Measurements from ENCODE around the gene PKNOX2. TPM values are rescaled to one million over a fixed set of nuclear protein-coding genes. Genes with fewer than 3 reads are reported as not detected.

Gene PKNOX2
- total RNA-seq, 3 donors from 2014 or later (not counting 1 experiment from before 2014, with no cell fraction given), result not detected

GRCh38 chr11:125359130-125359529 lies 194.6 kb downstream of the PKNOX2 start:
- WGBS (ENCODE audit: insufficient coverage), result 89% methylated on average over 9 of the region's 9 CpGs
- peaks cover 0 to 7% of the 10 kb centered on the region in 2 donors for H3K4me1 Mint-ChIP-seq
- H3K36me3 Mint-ChIP-seq, result no peaks in the 10 kb centered on the region
- DNase-seq (no peak), ATAC-seq (no peak)
- no peak overlapping the region for H3K4me3 Mint-ChIP-seq
- Histone ChIP-seq H3K4me3 (ENCODE audit: low read length) (no peak overlapping the region), H3K27ac (ENCODE audit: low read length) (no peak overlapping the region), H3K9me3 (ENCODE audit: control insufficient read depth, insufficient read depth, low read length) (no peaks in the 10 kb centered on the region), H3K4me1 (ENCODE audit: control insufficient read depth, insufficient read depth, low read length) (no peaks in the 10 kb centered on the region), H3K36me3 (ENCODE audit: control insufficient read depth, insufficient read depth, low read length) (no peaks in the 10 kb centered on the region), H3K27me3 (ENCODE audit: control insufficient read depth, insufficient read depth, low read length) (no peaks in the 10 kb centered on the region)
- no peaks in the 10 kb centered on the region for H3K9me3 Mint-ChIP-seq
- TF ChIP-seq CTCF (IDR thresholded peaks at IDR 0.05), result no peak
- no peaks in the 10 kb centered on the region for H3K27me3 Mint-ChIP-seq (ENCODE audit: low read depth in 2 of 2)
- no peak overlapping the region for H3K27ac Mint-ChIP-seq
- intact Hi-C loops (cut with micrococcal nuclease), result no loop called here

- Mint-ChIP-seq H3K27me3 (ENCODE audit: low read depth in 2 of 2) (peaks cover 5 to 6% of the 10 kb centered on the region in 2 donors), H3K4me3 (no peak overlapping the region), H3K9me3 (no peaks in the 10 kb centered on the region), H3K27ac (no peak overlapping the region), H3K36me3 (no peaks in the 10 kb centered on the region), H3K4me1 (peaks cover 0 to 7% of the 10 kb centered on the region in 2 donors)
- Histone ChIP-seq H3K9me3 (ENCODE audit: control insufficient read depth, insufficient read depth, low read length) (no peaks in the 10 kb centered on the region), H3K27ac (ENCODE audit: low read length) (no peak overlapping the region), H3K4me1 (ENCODE audit: control insufficient read depth, insufficient read depth, low read length) (no peaks in the 10 kb centered on the region), H3K4me3 (ENCODE audit: low read length) (no peak overlapping the region), H3K36me3 (ENCODE audit: control insufficient read depth, insufficient read depth, low read length) (no peaks in the 10 kb centered on the region), H3K27me3 (ENCODE audit: control insufficient read depth, insufficient read depth, low read length) (no peaks in the 10 kb centered on the region)
- no peak for TF ChIP-seq CTCF (IDR thresholded peaks at IDR 0.05)
- ATAC-seq (no peak), DNase-seq (no peak)
- intact Hi-C loops (cut with micrococcal nuclease), result no loop called here
- 87% methylated on average over 7 of the region's 7 CpGs for WGBS (ENCODE audit: insufficient coverage)
Observed at GRCh38 chr11:125360066-125360465, 195.5 kb downstream of the PKNOX2 start.

GRCh38 chr11:125364121-125364826 lies 199.7 kb downstream of the PKNOX2 start:
- H3K4me3 ChIP-seq (ENCODE audit: low read length), result no peak overlapping the region
- DNase-seq (no peak), ATAC-seq (no peak)
- no peaks in the 10 kb centered on the region for H3K9me3 ChIP-seq (ENCODE audit: control insufficient read depth, insufficient read depth, low read length)
- no peaks in the 10 kb centered on the region for H3K4me1 ChIP-seq (ENCODE audit: control insufficient read depth, insufficient read depth, low read length)
- Mint-ChIP-seq H3K9me3 (no peaks in the 10 kb centered on the region), H3K36me3 (no peaks in the 10 kb centered on the region), H3K4me3 (no peak overlapping the region), H3K27ac (no peak overlapping the region), H3K27me3 (ENCODE audit: low read depth in 2 of 2) (peaks cover 12 to 18% of the 10 kb centered on the region in 2 donors), H3K4me1 (no peaks in the 10 kb centered on the region)
- intact Hi-C loops (cut with micrococcal nuclease), result no loop called here
- TF ChIP-seq CTCF (IDR thresholded peaks at IDR 0.05), result no peak
- H3K27me3 ChIP-seq (ENCODE audit: control insufficient read depth, insufficient read depth, low read length), result no peaks in the 10 kb centered on the region
- H3K36me3 ChIP-seq (ENCODE audit: control insufficient read depth, insufficient read depth, low read length), result no peaks in the 10 kb centered on the region
- WGBS (ENCODE audit: insufficient coverage), result 80% methylated on average over 8 of the region's 11 CpGs
- H3K27ac ChIP-seq (ENCODE audit: low read length), result no peak overlapping the region

All from natural killer cell (primary cell).